Liver (tissue), 9 donors: ENCODE data around the gene DPYD. TPM values are rescaled to one million over a fixed set of nuclear protein-coding genes. Genes with fewer than 3 reads are reported as not detected.

Source experiments
- DNase-seq: peaks from one replicate; pipeline ENCODE4 v3.0.0-alpha.2; 2017; ENCODE audit warnings: low spot score
- H3K27ac ChIP-seq, 2 donors: one replicate each; pipeline ENCODE4 v1.7.0; 2013; ENCODE audit warnings: inconsistent platforms in 2 of 2, low read length in 2 of 2, control low read depth in 1 of 2, low read depth in 1 of 2, mild to moderate bottlenecking in 1 of 2
- H3K27me3 ChIP-seq, 4 donors: one replicate each; pipeline versions ENCODE4 v1.6.1 to v1.7.0; 2013; ENCODE audit warnings: low read length in 3 of 4, inconsistent platforms in 1 of 4, mild to moderate bottlenecking in 1 of 4, moderate library complexity in 1 of 4; ENCODE audit not compliant: control insufficient read depth in 4 of 4, insufficient read depth in 4 of 4
- H3K36me3 ChIP-seq, 4 donors: one replicate each; pipeline versions ENCODE4 v1.6.1 to v1.7.0; 2013; ENCODE audit warnings: low read length in 3 of 4, mild to moderate bottlenecking in 3 of 4, low read depth in 1 of 4, moderate library complexity in 1 of 4; ENCODE audit not compliant: control insufficient read depth in 4 of 4, insufficient read depth in 3 of 4
- H3K4me1 ChIP-seq, 4 donors: one replicate each; pipeline versions ENCODE4 v1.6.1 to v1.7.0; 2013; ENCODE audit warnings: low read length in 3 of 4, mild to moderate bottlenecking in 3 of 4, moderate library complexity in 1 of 4; ENCODE audit not compliant: control insufficient read depth in 4 of 4, insufficient read depth in 4 of 4
- H3K4me3 ChIP-seq, 3 donors: one replicate each; pipeline versions ENCODE4 v1.6.1 to v1.7.0; 2013; ENCODE audit warnings: low read length in 3 of 3, control low read depth in 1 of 3, low read depth in 1 of 3, mild to moderate bottlenecking in 1 of 3
- H3K9ac ChIP-seq, 2 donors: one replicate each; pipeline ENCODE4 v1.7.0; 2013; ENCODE audit warnings: low read length in 2 of 2, mild to moderate bottlenecking in 2 of 2, moderate library complexity in 2 of 2, control low read depth in 1 of 2, low read depth in 1 of 2
- H3K9me3 ChIP-seq, 4 donors: one replicate each; pipeline versions ENCODE4 v1.6.1 to v1.7.0; 2013; ENCODE audit warnings: low read length in 3 of 4; ENCODE audit not compliant: control insufficient read depth in 4 of 4
- ATF3 ChIP-seq: IDR thresholded peaks from 2 replicates; pipeline ENCODE4 v1.6.1; 2016; ENCODE audit warnings: antibody characterized with exemption
- CTCF ChIP-seq: fragments of 150-350 bp; IDR thresholded peaks from 2 replicates; pipeline ENCODE4 v1.5.1; 2017; ENCODE audit warnings: improper control_type of control experiment, low read depth, low read length; ENCODE audit not compliant: missing input control
- EGR1 ChIP-seq, 2 donors: IDR thresholded peaks; 2 replicates each; pipeline ENCODE4 v1.6.1; 2016 to 2018; ENCODE audit warnings: antibody characterized with exemption in 2 of 2, low read depth in 2 of 2
- FOXA1 ChIP-seq: IDR thresholded peaks from 2 replicates; pipeline ENCODE4 v1.6.1; 2016; ENCODE audit warnings: antibody characterized with exemption
- FOXA2 ChIP-seq: IDR thresholded peaks from 2 replicates; pipeline ENCODE4 v1.6.1; 2016; ENCODE audit warnings: antibody characterized with exemption
- HNF4A ChIP-seq, 2 donors: conservative IDR thresholded peaks; 2 replicates each; pipeline ENCODE4 v1.6.1; 2016; ENCODE audit warnings: antibody characterized with exemption in 2 of 2, mild to moderate bottlenecking in 2 of 2
- JUND ChIP-seq, 2 donors: IDR thresholded peaks; 2 replicates each; pipeline ENCODE4 v1.6.1; 2016; ENCODE audit warnings: antibody characterized with exemption in 2 of 2
- MAX ChIP-seq: IDR thresholded peaks from 2 replicates; pipeline ENCODE4 v1.6.1; 2016; ENCODE audit warnings: antibody characterized with exemption
- NR2F2 ChIP-seq: IDR thresholded peaks from 2 replicates; pipeline ENCODE4 v1.6.1; 2016; ENCODE audit warnings: antibody characterized with exemption
- REST ChIP-seq: IDR thresholded peaks from 2 replicates; pipeline ENCODE4 v1.6.1; 2016; ENCODE audit warnings: antibody characterized with exemption, mild to moderate bottlenecking
- RXRA ChIP-seq, 2 donors: IDR thresholded peaks; 2 replicates each; pipeline ENCODE4 v1.6.1; 2017 to 2018; ENCODE audit warnings: antibody characterized with exemption in 2 of 2, mild to moderate bottlenecking in 1 of 2
- SP1 ChIP-seq: IDR thresholded peaks from 2 replicates; pipeline ENCODE4 v1.6.1; 2018; ENCODE audit warnings: antibody characterized with exemption, mild to moderate bottlenecking
- TAF1 ChIP-seq: conservative IDR thresholded peaks from 2 replicates; pipeline ENCODE4 v1.6.1; 2016; ENCODE audit warnings: antibody characterized with exemption, mild to moderate bottlenecking
- YY1 ChIP-seq: IDR thresholded peaks from 2 replicates; pipeline ENCODE4 v1.6.1; 2016; ENCODE audit warnings: antibody characterized with exemption, mild to moderate bottlenecking
- WGBS: extraction: QIAGEN DNeasy Blood & Tissue Kit; methylation state at CpG from one replicate; pipeline ENCODE4 v1.1.7; 2013; 5-methylcytosine and 5-hydroxymethylcytosine counted together
- polyA plus RNA-seq, 2 donors: library from polyadenylated mRNA; stranded (reverse) in 1 of 2; unstranded in 1 of 2; fragments of 200-250 nt in 1 of 2; fragments of >200 nt in 1 of 2; fragmentation: Nextera tagmentation in 1 of 2; extraction: Ambion mirVana in 1 of 2; gene quantifications; one replicate each; pipeline versions ENCODE4 v1.2.1 to v1.2.3, GENCODE V29; 2013 to 2015
- total RNA-seq, 2 donors: library from RNA; depleted of rRNA; stranded (reverse); fragments of >200 nt; gene quantifications; one replicate each; pipeline ENCODE4 v1.2.3, GENCODE V29; 2014
- TF ChIP-seq, protein P1 (sequence below): IDR thresholded peaks from 2 replicates; pipeline ENCODE4 v1.6.1; 2016; ENCODE audit warnings: antibody characterized with exemption
- donor health status: healthy.
- donor health status: healthy.
- donor health status: healthy.
- donor health status: healthy.
- donor health status: healthy.

Gene DPYD
- total and polyA plus RNA-seq, 4 donors = 16.2 to 142 (median 47.0) TPM

DNA sequence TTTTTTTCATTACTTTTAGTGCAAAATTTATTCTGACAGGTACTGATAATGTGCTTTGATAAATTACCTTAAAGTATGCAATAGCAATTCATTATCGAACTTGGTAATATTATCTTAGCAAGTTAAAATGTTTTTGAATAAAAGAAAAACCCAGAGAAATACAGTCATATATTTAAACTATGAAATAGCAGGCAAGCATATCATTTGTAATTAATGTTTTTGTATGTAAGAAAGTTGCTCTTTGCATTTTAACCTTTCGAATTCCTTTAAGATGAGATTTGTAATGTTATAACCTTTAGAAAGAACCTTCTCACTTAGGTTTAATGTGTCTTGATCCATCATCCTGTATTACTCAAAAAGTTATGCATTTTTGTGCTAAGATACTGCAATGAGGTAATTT, 613.7 kb downstream of the DPYD start (continued):
- no peak for TF ChIP-seq REST

DNA sequence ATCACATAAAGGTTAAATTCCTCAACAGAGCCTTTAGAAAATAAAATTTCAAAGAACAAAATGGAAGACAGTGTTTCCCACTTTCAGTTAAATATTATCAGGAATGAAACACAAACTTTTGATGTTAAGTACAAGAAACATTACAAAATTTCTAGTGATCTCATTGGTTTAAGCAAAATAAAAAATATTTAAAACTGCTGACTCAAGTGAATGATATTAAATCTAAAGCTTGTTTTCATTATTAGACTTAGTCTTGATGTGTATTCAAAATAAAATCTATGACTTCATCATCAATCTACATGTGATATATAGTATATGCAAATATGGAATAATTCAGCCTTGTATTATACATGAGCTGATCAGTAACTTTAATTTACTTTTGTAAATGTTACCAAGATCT, 614.3 kb downstream of the DPYD start:
- Histone ChIP-seq H3K36me3 (peaks cover 0 to 13% (median 10%) of the 10 kb centered on the region in 4 donors), H3K27ac (no peak overlapping the region), H3K9ac (no peak overlapping the region), H3K9me3 (no peaks in the 10 kb centered on the region), H3K4me1 (no peaks in the 10 kb centered on the region), H3K27me3 (no peaks in the 10 kb centered on the region), H3K4me3 (no peak overlapping the region)
- DNase-seq = no peak
- TF ChIP-seq EGR1 (IDR thresholded peaks at IDR 0.05; ENCODE audit: low read depth in 2 of 2) = no peak
- TF ChIP-seq ATF3 = no peak
- TF ChIP-seq, protein P1, sequence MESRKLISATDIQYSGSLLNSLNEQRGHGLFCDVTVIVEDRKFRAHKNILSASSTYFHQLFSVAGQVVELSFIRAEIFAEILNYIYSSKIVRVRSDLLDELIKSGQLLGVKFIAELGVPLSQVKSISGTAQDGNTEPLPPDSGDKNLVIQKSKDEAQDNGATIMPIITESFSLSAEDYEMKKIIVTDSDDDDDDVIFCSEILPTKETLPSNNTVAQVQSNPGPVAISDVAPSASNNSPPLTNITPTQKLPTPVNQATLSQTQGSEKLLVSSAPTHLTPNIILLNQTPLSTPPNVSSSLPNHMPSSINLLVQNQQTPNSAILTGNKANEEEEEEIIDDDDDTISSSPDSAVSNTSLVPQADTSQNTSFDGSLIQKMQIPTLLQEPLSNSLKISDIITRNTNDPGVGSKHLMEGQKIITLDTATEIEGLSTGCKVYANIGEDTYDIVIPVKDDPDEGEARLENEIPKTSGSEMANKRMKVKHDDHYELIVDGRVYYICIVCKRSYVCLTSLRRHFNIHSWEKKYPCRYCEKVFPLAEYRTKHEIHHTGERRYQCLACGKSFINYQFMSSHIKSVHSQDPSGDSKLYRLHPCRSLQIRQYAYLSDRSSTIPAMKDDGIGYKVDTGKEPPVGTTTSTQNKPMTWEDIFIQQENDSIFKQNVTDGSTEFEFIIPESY = no peak
- no peak for TF ChIP-seq NR2F2
- TF ChIP-seq SP1 = no peak

GRCh38 chr1:97304366-97304765, 616.5 kb downstream of the DPYD start:
- DNase-seq = no peak
- Histone ChIP-seq H3K4me1 (no peaks in the 10 kb centered on the region), H3K9ac (no peak overlapping the region), H3K9me3 (no peaks in the 10 kb centered on the region), H3K36me3 (peaks cover 0 to 13% (median 10%) of the 10 kb centered on the region in 4 donors), H3K27ac (no peak overlapping the region), H3K4me3 (no peak overlapping the region), H3K27me3 (no peaks in the 10 kb centered on the region)
- TF ChIP-seq HNF4A (conservative IDR thresholded peaks at IDR 0.05) (no peak), FOXA2 (no peak), TAF1 (no peak), SP1 (no peak), ATF3 (no peak), CTCF (no peak), YY1 (no peak), FOXA1 (no peak), RXRA (IDR thresholded peaks at IDR 0.05) (no peak), MAX (no peak), JUND (IDR thresholded peaks at IDR 0.05) (no peak), NR2F2 (no peak)
- TF ChIP-seq, protein P1 = no peak
- whole genome bisulfite sequencing = 96% methylated on average over 2 of the region's 2 CpGs
